Stimulated activated CD4-positive, alpha-beta T cell treated with anti-CD3 and anti-CD28 coated beads, Interleukin-1b, Interleukin-23, amount 100 ng/mL, for 4 hours (primary cell): ENCODE data around the gene ELAVL4.

Source experiments
- DNase-seq, 2 donors: peaks; one replicate each; pipeline ENCODE4 v3.0.0-alpha.2; 2020; ENCODE audit warnings: low read depth in 2 of 2

The ELAVL4 gene

DNA sequence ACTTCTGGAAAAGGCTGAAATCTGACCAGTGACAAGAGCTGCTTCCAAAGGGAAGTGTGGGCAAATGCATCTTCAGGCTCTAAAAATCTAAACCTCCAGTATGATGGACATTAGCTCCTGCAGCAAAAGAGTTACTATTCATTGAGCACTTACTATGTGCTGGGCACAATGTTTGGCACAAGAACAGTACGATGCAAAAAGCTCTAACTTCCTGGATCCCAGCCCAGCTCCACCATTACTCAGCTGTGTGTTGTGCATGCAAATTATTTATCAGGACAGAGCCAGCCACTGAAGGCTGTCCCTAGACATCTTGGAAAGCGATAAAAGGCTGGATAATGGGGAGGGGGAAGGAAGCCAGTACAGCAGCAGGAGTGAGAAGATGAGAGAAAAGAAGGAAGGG, 143.5 kb downstream of the ELAVL4 start:
- DNase-seq = no peak
